NCI-H748 (cell line): ENCODE data around the gene CYP4V2.

Experiments used
- DNase-seq: peaks from one replicate; lab custom pipeline; 2025; ENCODE audit not compliant: unreplicated experiment; lab: John Stamatoyannopoulos, UW

Gene CYP4V2

DNA sequence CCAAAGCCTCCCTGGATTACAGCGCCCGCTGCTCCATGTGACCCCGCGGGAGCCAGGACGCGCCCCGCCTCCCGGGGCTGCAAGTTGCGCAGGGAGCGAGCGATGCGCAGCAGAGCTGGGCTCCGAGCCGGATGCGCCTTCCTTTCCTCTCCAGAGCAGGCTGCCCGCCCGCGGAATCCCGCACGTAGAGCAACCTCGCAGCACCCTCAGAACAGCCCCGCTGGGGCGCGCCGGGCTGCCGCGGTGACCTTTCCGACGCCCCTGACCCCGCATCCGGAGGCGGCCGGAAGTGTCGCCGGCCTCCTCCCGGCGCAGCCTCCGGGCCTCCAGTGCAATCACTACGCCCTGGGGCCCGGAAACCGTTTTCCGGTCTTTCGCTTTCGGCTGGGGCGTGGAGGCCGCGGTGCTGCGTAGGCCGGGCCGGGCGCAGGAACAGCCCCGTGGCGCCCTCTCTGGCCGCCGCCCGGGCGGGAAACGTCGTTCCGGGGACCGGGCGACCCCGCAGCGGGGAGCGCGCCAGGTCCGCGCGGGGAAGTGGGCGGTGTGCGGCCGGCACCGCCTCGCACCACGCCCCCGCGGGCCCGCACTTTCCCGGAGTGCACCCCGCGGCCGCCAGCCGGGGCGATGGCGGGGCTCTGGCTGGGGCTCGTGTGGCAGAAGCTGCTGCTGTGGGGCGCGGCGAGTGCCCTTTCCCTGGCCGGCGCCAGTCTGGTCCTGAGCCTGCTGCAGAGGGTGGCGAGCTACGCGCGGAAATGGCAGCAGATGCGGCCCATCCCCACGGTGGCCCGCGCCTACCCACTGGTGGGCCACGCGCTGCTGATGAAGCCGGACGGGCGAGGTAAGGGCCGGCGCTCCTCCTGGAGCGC is at the start of gene CYP4V2:
CYP4V2 (plus strand) TSS at position 368 of the 866 bp plus-strand sequence; CDS start at position 625, 257 bp downstream.
- peak; percentile 79 for DNase-seq

DNA sequence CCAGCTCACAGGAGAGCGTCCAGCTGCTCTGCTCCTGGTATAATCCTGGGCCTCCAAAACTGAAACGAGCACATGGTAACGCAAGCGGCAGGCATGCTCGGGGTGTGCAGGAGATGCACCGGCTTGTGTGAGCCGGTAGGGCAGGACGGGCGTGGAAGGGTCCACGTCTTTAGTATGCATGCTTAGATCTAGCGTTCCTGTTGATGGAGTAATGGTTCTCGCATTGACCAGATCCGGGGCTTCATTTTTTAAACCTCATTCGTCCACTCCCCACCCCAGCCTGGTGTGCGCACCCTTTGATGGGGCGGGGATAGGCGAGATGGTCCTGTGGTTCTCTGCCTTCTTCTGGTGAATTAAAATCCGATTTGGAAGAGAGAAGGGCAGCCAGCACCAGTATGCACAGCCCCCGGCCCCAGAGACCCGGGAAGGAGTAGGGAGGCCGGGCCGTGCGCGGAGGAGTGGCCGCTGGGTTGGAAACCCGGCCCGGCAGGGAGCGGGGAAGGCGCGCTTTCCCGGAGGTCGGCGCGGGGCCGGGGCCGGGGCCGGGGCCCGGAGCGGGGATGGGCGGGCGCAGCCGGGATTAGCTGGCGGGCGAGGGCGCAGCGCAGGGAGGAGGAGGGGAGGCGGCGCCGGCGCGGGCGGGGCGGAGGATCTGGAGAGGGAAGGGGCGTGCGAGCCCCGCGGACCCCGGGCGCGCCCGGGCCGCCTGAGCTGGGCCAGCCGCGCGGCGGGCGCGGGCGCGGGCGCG is 47.0 kb upstream of the CYP4V2 start:
- peak; percentile 61 for DNase-seq

DNA sequence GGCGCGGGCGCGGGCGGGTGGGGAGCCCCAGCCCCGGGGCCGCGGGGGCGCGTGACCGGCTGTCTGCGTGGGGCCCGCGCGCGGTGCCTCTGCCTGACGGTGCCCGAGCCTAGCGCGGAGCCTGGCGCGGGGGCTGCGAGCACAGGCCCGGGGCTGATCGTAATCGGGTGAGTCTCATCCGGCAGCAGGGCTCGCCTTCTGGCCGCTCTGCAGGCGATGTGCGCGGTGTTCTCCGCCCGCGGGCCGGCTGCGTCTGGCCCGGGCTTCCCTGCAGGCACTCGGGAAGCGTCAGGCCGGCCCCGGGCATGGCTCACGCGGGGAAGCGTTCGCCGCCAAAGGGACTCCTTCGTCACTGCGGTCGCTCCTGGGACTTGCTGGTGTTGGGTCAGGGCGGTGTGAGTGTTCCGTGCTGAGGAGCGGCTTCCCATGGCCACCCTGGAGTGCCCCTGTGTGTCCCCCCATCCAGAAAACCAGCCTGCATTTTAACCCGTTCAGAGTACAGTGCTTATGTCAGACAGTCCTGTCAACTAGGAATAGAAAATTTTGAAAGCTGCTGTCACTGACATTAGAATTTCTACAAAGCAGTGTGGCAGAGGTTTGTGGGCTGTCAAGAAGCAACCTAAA is 46.3 kb upstream of the CYP4V2 start:
- DNase-seq: peak; percentile 56

GRCh38 chr4:186146458-186146857 is 44.9 kb upstream of the CYP4V2 start:
- no peak for DNase-seq

- no peak for DNase-seq
These were observed 42.9 kb upstream of the CYP4V2 start for GRCh38 chr4:186148336-186148975.

DNA sequence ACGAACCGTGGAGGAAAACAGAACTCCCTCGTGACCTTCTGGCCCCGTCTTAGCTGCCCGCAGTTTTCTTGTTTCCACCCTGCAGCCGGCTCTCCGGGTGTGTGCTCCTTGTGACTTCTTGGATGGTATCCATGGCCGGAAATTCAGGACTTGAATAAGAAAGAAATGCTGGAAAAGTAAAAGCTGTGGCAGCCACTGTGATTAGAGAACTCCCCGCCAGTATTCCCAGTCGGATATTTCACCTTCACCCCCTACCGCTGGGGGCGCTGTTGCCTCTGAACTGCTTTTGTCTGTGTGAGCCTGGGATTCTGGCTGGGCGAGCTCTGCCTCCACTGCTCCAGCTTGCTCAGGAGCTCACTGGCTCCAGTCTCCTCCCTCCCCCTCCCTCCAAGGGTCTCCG is 41.5 kb upstream of the CYP4V2 start:
- DNase-seq: peak; percentile 41

- DNase-seq: no peak
These were observed 40.4 kb upstream of the CYP4V2 start for GRCh38 chr4:186150926-186151325.

DNA sequence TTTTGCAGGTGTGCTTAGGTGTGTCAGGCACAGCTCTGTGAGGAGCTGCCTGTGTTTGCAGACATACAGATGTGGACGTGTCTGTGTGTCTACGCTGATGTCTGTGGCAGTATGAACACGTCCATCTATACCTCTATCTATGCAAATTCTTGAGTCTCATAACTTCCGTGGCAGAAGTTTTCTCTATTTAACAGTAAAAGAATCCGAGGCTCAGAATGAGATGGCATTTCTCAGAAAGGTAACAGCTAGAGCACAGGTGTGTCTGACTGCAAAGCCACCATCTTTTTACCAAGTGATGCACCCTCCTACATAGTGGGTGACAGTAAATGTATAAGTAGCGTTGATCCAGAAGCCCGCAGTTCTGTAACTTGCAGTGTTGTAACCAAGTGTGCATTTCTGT is 39.9 kb upstream of the CYP4V2 start:
- DNase-seq: no peak

DNA sequence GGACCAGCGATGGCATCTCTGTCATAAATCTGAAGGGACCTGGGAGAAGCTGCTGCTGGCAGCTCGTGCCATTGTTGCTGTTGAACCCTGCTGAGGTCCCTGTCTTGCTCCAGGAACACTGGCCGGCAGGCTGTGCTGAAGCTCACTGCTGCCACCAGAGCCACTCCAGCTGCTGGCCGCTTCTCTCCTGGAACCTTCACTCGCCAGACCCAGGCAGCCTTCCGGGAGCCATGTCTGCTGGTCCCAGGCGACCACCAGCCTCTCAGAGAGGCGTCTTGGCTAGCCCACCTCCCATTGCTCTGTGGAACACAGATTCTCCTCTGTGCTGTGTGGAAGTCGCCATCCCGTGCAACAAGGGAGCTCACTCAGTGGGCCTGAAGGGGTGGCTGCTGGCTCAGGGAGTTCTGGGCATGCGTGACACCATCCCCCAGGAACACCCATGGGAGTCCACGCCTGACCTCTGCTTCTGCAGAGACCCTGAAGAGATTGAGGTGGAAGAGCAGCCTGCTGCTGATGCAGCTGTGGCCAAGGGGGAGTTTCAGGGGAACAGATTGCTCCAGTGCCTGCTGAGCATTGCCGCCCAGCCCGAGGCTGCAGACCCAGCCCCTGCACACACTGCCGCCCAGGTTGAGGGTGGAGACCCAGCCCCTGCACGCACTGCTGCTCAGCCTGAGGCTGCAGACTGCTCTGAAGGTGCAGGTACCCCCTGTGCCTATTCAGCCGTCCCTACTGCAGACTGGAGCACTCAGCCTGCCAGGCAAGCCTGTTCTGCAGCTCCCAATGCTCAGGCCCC is 33.1 kb upstream of the CYP4V2 start:
- no peak for DNase-seq

- no peak for DNase-seq
These were observed 32.4 kb upstream of the CYP4V2 start for GRCh38 chr4:186158966-186159365.

DNA sequence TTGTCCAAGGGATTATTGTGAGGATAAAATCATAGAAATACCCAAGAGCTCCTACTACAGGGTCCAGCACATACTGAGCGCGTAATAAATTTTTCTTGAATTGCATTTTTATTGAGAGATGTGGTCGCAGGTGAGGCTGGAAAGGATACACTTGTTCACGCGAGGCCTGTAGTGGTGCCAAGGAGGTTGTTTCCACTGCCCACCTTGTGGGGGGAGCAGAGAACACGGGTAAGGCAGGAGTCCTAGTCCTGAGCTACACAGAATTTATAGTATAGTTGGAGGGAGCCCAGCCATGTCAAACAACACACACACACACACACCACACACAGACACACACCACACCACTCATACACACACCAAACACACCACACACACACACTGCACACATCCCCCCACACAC is 31.8 kb upstream of the CYP4V2 start:
- peak; percentile 10 for DNase-seq

DNA sequence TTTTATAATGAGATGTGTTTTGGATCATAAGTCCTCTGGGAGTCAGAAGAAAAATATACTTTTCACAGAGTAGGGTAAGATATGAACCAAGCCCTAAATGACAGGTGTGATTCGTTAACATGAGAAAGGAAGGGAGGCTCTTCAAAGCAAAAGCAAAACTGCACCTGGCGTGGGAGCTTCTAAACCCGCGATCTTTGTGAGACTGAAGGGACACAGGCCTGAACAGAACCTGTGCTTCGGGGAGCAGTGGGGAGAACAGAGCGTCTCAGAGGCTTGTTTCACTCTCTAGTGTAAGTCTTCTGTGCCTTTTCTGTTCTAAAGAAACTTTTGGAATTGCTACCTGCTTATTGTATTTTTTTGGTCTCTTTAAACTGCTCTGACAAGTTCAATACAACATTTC is 30.2 kb upstream of the CYP4V2 start:
- DNase-seq: peak; percentile 76

DNA sequence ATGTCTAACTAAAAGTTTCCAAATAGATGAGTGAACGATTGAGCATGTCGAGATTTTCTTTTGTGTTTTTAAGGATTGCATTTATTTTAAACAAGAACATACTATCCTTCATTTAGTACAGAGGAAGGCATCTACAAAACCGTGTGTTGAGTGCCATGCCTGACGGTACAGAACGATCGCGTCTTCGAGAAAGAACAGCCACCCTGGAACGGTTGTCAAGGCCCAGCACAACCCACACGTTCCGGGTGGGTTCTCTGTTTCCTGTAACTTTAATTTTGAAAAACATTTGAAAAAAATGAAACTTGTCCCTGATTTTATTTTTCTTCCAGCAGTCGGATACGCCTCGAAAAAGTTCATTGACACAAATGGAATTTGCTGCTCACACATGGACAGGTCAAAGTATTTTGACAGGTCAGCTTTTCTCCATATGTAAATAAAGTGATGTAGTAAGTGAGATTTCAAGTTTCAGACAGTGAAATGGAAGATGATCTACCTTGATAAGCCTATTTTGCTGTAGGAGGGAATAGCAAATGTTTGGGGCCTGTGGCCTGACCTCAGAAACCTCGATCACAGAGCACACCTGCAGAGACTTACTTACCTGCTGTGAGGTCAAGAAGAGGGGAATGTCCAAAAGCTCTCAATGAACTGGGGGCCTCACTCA is 24.4 kb upstream of the CYP4V2 start:
- no peak for DNase-seq

DNA sequence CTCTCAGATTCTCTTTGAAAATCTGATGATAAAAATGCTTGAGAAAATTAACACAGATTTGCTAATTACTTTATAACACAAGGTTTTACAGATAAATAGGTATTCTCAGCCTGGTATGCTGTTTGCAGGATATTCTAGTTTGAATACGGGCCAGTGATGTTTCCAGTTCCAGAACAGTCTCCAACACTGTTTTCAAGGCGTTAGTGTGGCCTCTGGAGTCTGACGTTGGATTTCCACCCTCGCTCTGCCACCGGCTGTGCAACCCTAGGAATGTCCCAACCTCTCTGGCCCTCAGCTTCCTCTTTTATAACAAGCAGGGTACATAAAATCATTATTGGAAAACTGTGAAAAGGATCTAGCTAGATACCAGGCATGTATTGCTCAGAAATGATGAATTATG is 23.8 kb upstream of the CYP4V2 start:
- DNase-seq: no peak

DNA sequence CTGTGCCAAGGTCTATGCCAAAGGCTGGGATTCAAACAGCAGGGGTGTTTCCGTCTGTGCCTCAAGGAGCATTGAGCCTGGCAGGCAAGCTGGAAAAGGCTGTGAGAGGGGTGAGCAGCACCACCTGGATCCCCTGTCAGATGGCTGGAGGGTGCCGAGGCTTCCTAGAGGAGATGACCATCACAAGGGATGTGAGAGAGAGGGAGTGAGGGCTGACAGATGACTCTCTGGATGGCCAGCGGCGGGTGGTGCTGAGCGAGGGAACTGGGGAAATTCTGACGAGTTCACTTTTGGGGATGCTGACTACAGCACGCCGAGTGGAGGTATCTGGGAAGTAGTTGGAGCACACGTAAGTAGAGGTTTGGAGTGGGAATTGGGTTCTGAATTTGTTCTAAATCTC is 22.6 kb upstream of the CYP4V2 start:
- no peak for DNase-seq

DNA sequence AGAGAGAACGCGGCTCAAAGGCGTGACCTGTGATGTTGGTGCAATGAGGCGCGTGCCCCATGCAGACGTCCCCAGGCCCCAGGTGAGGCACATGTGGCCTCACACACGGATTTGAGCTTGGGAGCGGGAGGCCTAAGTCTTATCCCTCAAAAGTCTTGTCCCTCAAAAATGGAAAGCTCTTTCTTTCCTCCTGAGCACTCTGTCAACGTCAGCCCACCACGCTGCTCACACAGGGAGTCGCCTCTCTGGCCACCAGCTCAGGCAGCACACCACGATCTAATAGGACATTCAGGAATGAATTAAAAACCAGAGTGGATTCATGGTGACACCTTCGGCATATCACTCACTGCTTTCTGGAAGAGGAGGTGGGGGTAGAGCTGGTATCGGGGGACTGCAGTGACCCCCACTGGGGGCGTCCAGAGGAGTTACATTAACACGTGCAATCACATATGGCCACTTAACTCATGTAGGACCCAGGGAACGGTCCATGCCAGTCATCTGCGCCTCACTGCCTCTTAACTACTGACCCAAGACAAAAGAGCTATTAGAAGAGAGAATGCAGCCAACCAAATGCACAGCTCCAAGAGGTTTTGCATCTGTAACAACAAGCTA is 21.9 kb upstream of the CYP4V2 start:
- no peak for DNase-seq

GRCh38 chr4:186169945-186170802 is 21.2 kb upstream of the CYP4V2 start:
- DNase-seq: no peak

- no peak for DNase-seq
These were observed 20.4 kb upstream of the CYP4V2 start for GRCh38 chr4:186170966-186171365.

- DNase-seq: peak; percentile 58
These were observed 18.8 kb upstream of the CYP4V2 start for GRCh38 chr4:186172546-186172945.
